DMS53 treated with DMSO at 0.1 percent for 48 hours (cell line): ENCODE measurements around the gene ZNF804A.

Source experiments
- DNase-seq: peaks from one replicate; lab custom pipeline; 2025; ENCODE audit not compliant: unreplicated experiment; lab: John Stamatoyannopoulos, UW

The ZNF804A gene

GRCh38 chr2:184610891-184611290 is 12.6 kb downstream of the ZNF804A start:
- DNase-seq, result no peak

GRCh38 chr2:184611361-184612085 is 13.2 kb downstream of the ZNF804A start:
- peak; percentile 67 for DNase-seq

- no peak for DNase-seq
Observed at GRCh38 chr2:184620367-184620766, 22.0 kb downstream of the ZNF804A start.

GRCh38 chr2:184624311-184624710 is 26.0 kb downstream of the ZNF804A start:
- DNase-seq, result no peak

- no peak for DNase-seq
Observed at GRCh38 chr2:184628051-184628450, 29.7 kb downstream of the ZNF804A start.

GRCh38 chr2:184633726-184634125 is 35.4 kb downstream of the ZNF804A start:
- no peak for DNase-seq

- no peak for DNase-seq
Observed at GRCh38 chr2:184637781-184638180, 39.5 kb downstream of the ZNF804A start.

GRCh38 chr2:184644685-184645084 is 46.4 kb downstream of the ZNF804A start:
- no peak for DNase-seq

- DNase-seq, result no peak
Observed at GRCh38 chr2:184646177-184646576, 47.8 kb downstream of the ZNF804A start.

GRCh38 chr2:184646593-184646992 is 48.3 kb downstream of the ZNF804A start:
- DNase-seq, result no peak

- no peak for DNase-seq
Observed at GRCh38 chr2:184654945-184655344, 56.6 kb downstream of the ZNF804A start.

- DNase-seq, result no peak
Observed at GRCh38 chr2:184677171-184677570, 78.8 kb downstream of the ZNF804A start.

GRCh38 chr2:184679219-184680018 is 81.1 kb downstream of the ZNF804A start:
- DNase-seq, result no peak

GRCh38 chr2:184680825-184681224 is 82.5 kb downstream of the ZNF804A start:
- DNase-seq, result no peak

- DNase-seq, result no peak
Observed at GRCh38 chr2:184681642-184682321, 83.5 kb downstream of the ZNF804A start.

- no peak for DNase-seq
Observed at GRCh38 chr2:184683911-184684310, 85.6 kb downstream of the ZNF804A start.

GRCh38 chr2:184685999-184686841 is 87.9 kb downstream of the ZNF804A start:
- DNase-seq, result no peak

- no peak for DNase-seq
Observed at GRCh38 chr2:184689638-184690037, 91.3 kb downstream of the ZNF804A start.

GRCh38 chr2:184692141-184692734 is 93.9 kb downstream of the ZNF804A start:
- no peak for DNase-seq

- DNase-seq, result no peak
Observed at GRCh38 chr2:184696644-184697043, 98.3 kb downstream of the ZNF804A start.

GRCh38 chr2:184698476-184698875 is 100.1 kb downstream of the ZNF804A start:
- no peak for DNase-seq
